CD4-positive, alpha-beta T cell treated with Interleukin-17A for 1 hour (primary cell): ENCODE results near the gene ZNF771.

Source experiments
- DNase-seq: peaks from one replicate; pipeline ENCODE4 v3.0.0-alpha.2; 2020

ZNF771 gene

GRCh38 chr16:30407102-30407803 is at the start of gene ZNF771:
TSS of gene ZNF771 (plus strand) at chr16:30407606. CDS start at chr16:30408054, 448 bp downstream.
- DNase-seq = peak; percentile 91

GRCh38 chr16:30357715-30358576 is 49.5 kb upstream of the ZNF771 start:
- no peak for DNase-seq

- no peak for DNase-seq
Measured at GRCh38 chr16:30358577-30358936, 48.8 kb upstream of the ZNF771 start.

- DNase-seq = no peak
Measured at GRCh38 chr16:30358990-30359870, 48.2 kb upstream of the ZNF771 start.

- no peak for DNase-seq
Measured at GRCh38 chr16:30359871-30360170, 47.6 kb upstream of the ZNF771 start.

- DNase-seq = no peak
Measured at GRCh38 chr16:30361180-30361579, 46.2 kb upstream of the ZNF771 start.

GRCh38 chr16:30365200-30365599 is 42.2 kb upstream of the ZNF771 start:
- no peak for DNase-seq

GRCh38 chr16:30366511-30366910 is 40.9 kb upstream of the ZNF771 start:
- no peak for DNase-seq

GRCh38 chr16:30367349-30368009 is 39.9 kb upstream of the ZNF771 start:
- no peak for DNase-seq

GRCh38 chr16:30368122-30368791 is 39.1 kb upstream of the ZNF771 start:
- DNase-seq = no peak

GRCh38 chr16:30368792-30369090 is 38.7 kb upstream of the ZNF771 start:
- no peak for DNase-seq

GRCh38 chr16:30369091-30369937 is 38.1 kb upstream of the ZNF771 start:
- no peak for DNase-seq

- DNase-seq = no peak
Measured at GRCh38 chr16:30369938-30370455, 37.4 kb upstream of the ZNF771 start.

GRCh38 chr16:30370456-30371247 is 36.8 kb upstream of the ZNF771 start, which contains the start of gene TBC1D10B:
TSS of gene TBC1D10B (minus strand) at chr16:30370494. CDS start at chr16:30370183, 311 bp downstream.
- DNase-seq = peak; percentile 100

GRCh38 chr16:30371248-30371816 is 36.1 kb upstream of the ZNF771 start:
- no peak for DNase-seq

GRCh38 chr16:30372038-30372712 is 35.2 kb upstream of the ZNF771 start:
- no peak for DNase-seq

GRCh38 chr16:30372725-30373124 is 34.7 kb upstream of the ZNF771 start:
- DNase-seq = no peak

GRCh38 chr16:30374538-30374937 is 32.9 kb upstream of the ZNF771 start, which contains the start of gene MYL11:
TSS of gene MYL11 (plus strand) at chr16:30374802. CDS start at chr16:30374858, 56 bp downstream.
- DNase-seq = no peak

- DNase-seq = no peak
Measured at GRCh38 chr16:30375864-30376263, 31.5 kb upstream of the ZNF771 start.
